HG03439 (cell line): ENCODE results near the gene MAST4.

ENCODE experiments used
- ATAC-seq: cut with Tn5 transposase; IDR thresholded peaks from one replicate; pipeline ENCODE4 v1.9.1; 2021; ENCODE audit warnings: mild to moderate bottlenecking, moderate library complexity; ENCODE audit not compliant: unreplicated experiment

The MAST4 gene

GRCh38 chr5:67030289-67031056 is 434.3 kb downstream of the MAST4 start:
- no peak for ATAC-seq

GRCh38 chr5:67031057-67031443 is 434.9 kb downstream of the MAST4 start:
- no peak for ATAC-seq

DNA sequence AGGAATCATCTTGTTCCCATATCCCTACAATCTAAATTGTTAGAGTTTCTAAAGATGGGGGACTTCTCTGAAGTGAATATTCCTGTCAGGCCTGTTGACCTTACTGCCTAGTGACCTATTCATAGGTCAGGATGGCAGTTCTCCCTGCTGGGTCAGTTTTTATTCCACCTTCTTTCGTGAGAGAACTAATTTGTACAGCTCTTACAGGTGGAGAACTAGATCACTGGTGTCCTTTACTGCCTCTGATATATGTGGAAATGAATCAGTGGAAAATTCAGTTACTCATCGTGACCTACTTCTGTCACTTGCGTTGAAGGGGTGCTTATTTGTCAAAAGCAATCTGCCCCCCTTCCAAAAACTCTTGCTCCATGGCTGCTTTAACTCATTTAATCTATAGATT is 435.5 kb downstream of the MAST4 start:
- ATAC-seq = no peak

DNA sequence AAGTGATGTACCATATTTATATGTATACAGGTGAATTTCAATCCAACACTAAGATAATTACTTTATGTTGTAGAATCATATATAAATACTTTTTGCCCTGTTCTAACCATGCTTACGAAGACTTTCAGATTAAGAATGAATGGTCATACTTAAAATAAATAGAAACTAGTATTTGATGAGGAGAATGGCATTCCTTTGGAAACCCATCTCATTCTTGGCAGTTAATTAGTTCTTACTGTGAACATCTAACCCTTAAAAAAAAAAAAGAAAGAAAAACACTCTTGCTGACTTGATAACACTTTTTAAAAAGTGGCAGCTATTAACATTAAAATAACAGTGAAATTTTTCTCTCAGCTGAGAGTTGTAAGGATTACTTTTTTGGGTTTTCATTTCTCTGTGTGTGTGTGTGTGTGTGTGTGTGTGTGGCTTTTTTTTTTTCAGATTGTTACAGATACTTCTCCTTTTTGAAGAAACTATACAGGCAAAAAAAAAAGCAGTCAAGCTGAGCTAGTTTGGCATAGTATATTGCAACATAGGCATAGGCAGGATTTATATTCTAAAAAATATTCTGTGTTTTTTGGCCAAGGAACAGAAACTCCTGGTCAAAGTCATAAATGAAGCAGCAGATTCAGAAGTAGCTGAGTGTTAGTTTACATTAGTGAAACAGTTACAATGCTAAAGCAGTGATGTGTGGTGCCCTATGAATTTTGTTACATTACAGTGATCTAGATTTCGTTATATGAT is 436.9 kb downstream of the MAST4 start:
- no peak for ATAC-seq

GRCh38 chr5:67033880-67034651 is 437.9 kb downstream of the MAST4 start:
- no peak for ATAC-seq

GRCh38 chr5:67035098-67035740 is 439.0 kb downstream of the MAST4 start:
- ATAC-seq = no peak

GRCh38 chr5:67037171-67037570 is 441.0 kb downstream of the MAST4 start:
- ATAC-seq = no peak

DNA sequence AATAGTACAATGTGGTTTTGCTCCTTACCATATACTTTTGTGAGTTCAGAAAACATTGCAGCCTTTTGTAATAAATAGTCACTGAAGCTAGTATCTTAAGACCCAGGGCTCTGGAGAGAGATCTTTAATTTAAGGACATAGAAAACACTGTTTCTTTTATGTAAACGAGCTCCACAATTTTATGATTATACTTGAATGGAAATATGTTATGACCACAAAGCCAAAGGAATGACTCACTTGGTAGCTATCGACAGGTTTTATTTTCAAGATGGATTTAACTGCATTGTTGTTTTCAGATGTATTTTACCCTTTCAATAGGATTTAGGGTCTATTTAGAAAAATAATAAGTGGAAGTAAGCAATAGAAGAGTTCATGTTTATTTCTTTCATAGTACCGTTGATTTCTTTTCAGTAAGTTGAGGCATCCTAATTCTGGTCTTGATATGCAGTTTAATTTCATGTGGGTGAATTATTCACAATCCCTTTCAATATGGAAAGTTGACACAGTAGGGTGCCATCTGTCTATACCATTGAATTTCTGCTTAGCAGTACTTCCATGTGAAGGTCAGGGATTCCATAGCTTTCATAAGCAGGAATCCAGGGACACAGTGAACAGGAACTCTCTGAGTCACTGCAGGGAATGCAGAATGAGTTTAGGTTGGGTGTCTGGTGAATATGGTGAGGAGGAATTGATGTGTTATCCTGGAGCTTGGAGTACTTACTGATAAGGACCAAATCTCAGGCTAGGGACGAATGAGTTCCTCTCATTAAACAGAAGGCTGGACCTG is 442.8 kb downstream of the MAST4 start:
- no peak for ATAC-seq

GRCh38 chr5:67042176-67043003 is 446.2 kb downstream of the MAST4 start:
- no peak for ATAC-seq

- ATAC-seq = no peak
Observed at GRCh38 chr5:67043796-67044511, 447.8 kb downstream of the MAST4 start.

DNA sequence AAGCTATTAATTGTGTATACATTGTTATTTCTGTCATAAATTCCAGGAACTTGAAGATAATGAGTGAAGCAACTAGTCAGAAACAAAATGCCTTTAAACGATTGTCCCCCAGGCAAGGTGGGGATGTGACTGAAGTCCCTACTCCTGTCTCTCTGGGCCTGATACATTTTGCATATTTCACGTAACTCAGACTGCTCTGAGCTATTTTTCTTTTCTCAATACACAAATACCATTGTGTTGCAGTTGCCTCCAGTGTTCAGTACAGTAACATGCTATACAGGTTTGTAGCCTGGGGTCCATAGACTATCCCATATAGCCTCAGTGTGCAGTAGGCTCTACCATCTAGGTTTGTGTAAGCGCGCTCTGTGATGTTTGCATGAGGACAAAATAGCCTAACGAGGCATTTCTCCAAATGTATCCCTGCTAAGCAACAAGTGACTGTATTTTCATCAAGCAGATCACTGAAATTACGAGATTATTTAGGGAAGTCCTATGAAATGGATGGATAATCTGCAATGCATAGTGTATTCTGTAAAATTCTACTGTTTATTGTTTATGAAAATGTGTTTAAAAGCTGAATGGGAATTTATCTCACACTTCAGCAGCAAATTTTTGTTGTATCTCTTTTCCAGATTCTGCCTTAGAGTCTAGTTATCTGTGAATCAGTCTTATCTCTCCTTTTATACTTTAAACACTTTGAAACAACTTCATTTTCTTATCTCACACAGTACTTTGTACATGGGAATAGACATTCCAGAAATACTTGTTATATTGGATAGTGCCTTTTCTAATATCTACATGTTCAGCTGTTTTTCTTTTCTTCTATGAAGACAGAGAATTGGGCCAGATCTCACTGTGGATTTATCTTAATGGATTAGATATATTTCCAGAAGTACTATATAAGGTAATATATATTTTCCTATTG is 449.9 kb downstream of the MAST4 start:
- ATAC-seq = no peak

- no peak for ATAC-seq
Observed at GRCh38 chr5:67047160-67047559, 451.0 kb downstream of the MAST4 start.

- ATAC-seq = no peak
Observed at GRCh38 chr5:67047616-67048015, 451.4 kb downstream of the MAST4 start.

GRCh38 chr5:67050125-67050524 is 453.9 kb downstream of the MAST4 start:
- ATAC-seq = no peak

DNA sequence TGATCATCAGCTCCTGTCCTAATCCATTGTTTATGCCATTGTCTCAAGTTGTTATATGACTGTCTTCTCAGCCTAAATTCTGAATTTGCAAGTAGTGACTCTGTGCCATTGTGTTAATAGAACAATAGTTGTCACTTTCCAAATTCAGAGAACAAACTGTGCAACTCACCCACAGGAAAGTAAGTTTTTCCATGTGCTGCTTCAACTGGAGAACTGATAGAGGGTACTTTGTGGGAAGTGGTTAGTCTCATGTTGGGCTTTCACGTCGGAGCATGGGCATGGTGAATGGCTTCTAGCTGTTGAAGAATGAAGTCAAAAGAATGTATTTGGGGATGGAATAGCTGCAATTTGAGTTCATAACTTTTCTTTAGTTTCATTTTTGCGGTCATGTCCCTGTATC is 454.4 kb downstream of the MAST4 start:
- no peak for ATAC-seq

GRCh38 chr5:67051164-67051563 is 455.0 kb downstream of the MAST4 start:
- ATAC-seq = no peak

DNA sequence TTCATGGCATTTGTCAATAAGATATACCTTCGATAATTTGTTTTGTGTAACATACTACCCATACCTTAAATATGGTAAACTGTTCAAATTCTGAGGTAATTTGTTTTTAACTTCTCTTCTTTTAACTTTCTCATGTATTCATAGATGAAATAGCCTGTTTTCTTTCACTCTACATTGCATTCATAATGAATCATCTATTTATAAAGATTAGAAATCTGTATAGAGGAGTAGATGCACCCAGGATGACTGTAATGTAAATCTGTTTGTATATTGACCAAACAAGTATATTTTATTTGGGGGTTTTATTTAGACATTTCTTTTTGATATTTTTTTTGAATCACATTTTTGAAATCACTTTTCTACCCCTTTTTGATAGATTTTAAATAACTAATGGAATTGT is 455.8 kb downstream of the MAST4 start:
- no peak for ATAC-seq

- no peak for ATAC-seq
Observed at GRCh38 chr5:67053229-67053628, 457.0 kb downstream of the MAST4 start.
